GM12873 (cell line): Measurements from ENCODE around the gene BRF1.

Source experiments
- CTCF ChIP-seq: IDR thresholded peaks from 2 replicates; pipeline ENCODE4 v1.5.1; 2012; ENCODE audit warnings: low read depth, mild to moderate bottlenecking, moderate library complexity, low read length, control low read depth; ENCODE audit not compliant: insufficient read depth; ENCODE audit errors: missing control alignments

Gene BRF1

GRCh38 chr14:105311838-105312237 lies 11.0 kb upstream of the BRF1 start:
- TF ChIP-seq CTCF: no peak

- TF ChIP-seq CTCF: no peak
These were observed 8.6 kb upstream of the BRF1 start for GRCh38 chr14:105309371-105309770.

- no peak for TF ChIP-seq CTCF
These were observed 6.4 kb upstream of the BRF1 start for GRCh38 chr14:105307052-105307727.

DNA sequence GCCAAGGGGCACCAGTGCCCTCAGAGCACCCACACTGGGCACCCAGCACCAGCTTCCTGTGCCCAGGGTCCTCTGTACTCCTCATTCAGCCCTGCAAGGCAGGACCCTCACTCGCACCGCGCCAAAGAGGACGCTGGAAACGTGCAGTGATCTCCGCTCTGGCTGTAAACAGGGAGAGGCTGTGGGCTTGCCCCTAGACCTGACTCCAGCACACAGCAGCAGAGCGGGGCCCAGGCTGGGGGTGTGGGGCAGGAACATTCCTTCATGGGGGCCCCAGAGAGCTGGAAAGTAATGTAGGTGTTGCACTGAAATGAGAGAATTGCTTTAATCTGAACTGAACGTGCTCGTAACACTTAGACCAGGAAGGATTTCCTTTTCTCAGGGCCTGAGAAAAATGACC lies 5.0 kb upstream of the BRF1 start:
- TF ChIP-seq CTCF: no peak

- no peak for TF ChIP-seq CTCF
These were observed 4.5 kb upstream of the BRF1 start for GRCh38 chr14:105305345-105305744.

DNA sequence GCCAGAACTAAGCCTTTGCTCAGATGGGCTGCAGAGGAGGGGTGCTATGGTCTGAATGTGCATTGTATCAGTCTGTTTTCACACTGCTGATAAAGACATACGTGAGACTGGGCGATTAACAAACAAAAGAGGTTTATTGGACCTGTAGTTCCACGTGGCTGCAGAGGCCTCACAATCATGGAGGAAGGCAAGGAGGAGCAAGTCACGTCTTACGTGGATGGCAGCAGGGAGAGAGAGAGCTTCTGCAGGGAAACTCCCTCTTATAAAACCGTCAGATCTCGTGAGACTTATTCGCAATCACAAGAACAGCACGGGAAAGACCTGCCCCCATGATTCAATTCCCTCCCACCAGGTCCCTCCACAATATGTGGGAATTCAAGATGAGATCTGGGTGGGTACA lies 3.8 kb upstream of the BRF1 start:
- no peak for TF ChIP-seq CTCF

DNA sequence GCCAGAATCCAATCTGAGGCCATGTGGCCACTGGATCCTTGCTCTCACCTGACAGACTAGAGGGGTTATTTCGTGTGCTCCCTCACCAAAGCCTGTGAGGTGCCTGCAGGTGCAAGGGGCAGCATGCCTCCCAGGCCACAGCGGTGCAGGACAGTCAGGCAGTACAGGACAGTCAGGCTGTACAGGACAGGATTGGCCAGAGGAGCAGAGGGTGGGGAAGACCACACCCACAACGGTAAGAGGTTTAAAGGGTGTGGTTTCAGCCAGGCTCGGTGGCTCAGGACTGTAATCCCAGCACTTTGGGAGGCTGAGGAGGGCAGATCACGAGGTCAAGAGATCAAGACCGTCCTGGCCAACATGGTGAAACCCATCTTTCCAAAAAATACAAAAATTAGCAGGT lies 3.1 kb upstream of the BRF1 start:
- no peak for TF ChIP-seq CTCF
